Lung (tissue), 12 donors: ENCODE measurements around the gene LONP2. TPM values are rescaled to one million over a fixed set of nuclear protein-coding genes. Genes with fewer than 3 reads are reported as not detected.

Source experiments
- ATAC-seq: fragments of 200-7000 bp; cut with Tn5 transposase; one replicate; pipeline ENCODE4 v1.9.1; 2020; ENCODE audit warnings: moderate number of reproducible peaks; ENCODE audit not compliant: insufficient read depth, low FRiP score
- DNase-seq, 3 donors: peaks; one replicate each; pipeline ENCODE4 v3.0.0-alpha.2; 2013 to 2017
- H3K27ac ChIP-seq, 2 donors: one replicate each; pipeline ENCODE4 v1.5.1; 2013; ENCODE audit warnings: mild to moderate bottlenecking in 2 of 2, moderate library complexity in 2 of 2, control low read depth in 1 of 2, inconsistent platforms in 1 of 2, low read depth in 1 of 2, low read length in 1 of 2
- H3K27me3 ChIP-seq, 3 donors: one replicate each; pipeline ENCODE4 v1.5.1; 2013; ENCODE audit warnings: low read length in 2 of 3; ENCODE audit not compliant: control insufficient read depth in 3 of 3, insufficient read depth in 3 of 3
- H3K36me3 ChIP-seq, 4 donors: one replicate each; pipeline ENCODE4 v1.5.1; 2013; ENCODE audit warnings: low read length in 4 of 4, mild to moderate bottlenecking in 1 of 4, moderate library complexity in 1 of 4; ENCODE audit not compliant: control insufficient read depth in 4 of 4, insufficient read depth in 4 of 4
- H3K4me1 ChIP-seq, 5 donors: one replicate each; pipeline ENCODE4 v1.5.1; 2013; ENCODE audit warnings: low read length in 5 of 5, mild to moderate bottlenecking in 2 of 5, moderate library complexity in 1 of 5; ENCODE audit not compliant: control insufficient read depth in 5 of 5, insufficient read depth in 5 of 5
- H3K4me3 ChIP-seq: one replicate; pipeline ENCODE4 v1.5.1; 2013; ENCODE audit warnings: mild to moderate bottlenecking, control low read depth, moderate library complexity
- H3K9ac ChIP-seq, 2 donors: one replicate each; pipeline ENCODE4 v1.5.1; 2013; ENCODE audit warnings: low read length in 2 of 2, control low read depth in 1 of 2; ENCODE audit not compliant: insufficient read depth in 1 of 2
- H3K9me3 ChIP-seq, 4 donors: one replicate each; pipeline ENCODE4 v1.5.1; 2013; ENCODE audit warnings: low read length in 3 of 4, mild to moderate bottlenecking in 1 of 4, moderate library complexity in 1 of 4; ENCODE audit not compliant: control insufficient read depth in 4 of 4, insufficient read depth in 3 of 4
- WGBS, 2 donors: extraction: QIAGEN DNeasy Blood & Tissue Kit; methylation state at CpG; one replicate each; pipeline ENCODE4 v1.1.7; 2013; 5-methylcytosine and 5-hydroxymethylcytosine counted together
- polyA plus RNA-seq, 2 donors: library from polyadenylated mRNA; stranded (reverse); fragments of 200-250 nt; gene quantifications; one replicate each; pipeline ENCODE4 v1.2.1, GENCODE V29; 2013
- total RNA-seq, 2 donors: library from RNA; depleted of rRNA in 1 of 2; stranded (reverse); fragments of >200 nt in 1 of 2; gene quantifications; one replicate each; pipeline ENCODE4 v1.2.1, GENCODE V29; 2014 to 2021
- TF ChIP-seq, protein P1 (sequence below): IDR thresholded peaks from 2 replicates; pipeline ENCODE4 v1.5.1; 2012; ENCODE audit warnings: mild to moderate bottlenecking; ENCODE audit errors: control extremely low read depth, extremely low read depth
- donor health status: control.
- donor health status: control.
- donor health status: Bipolar disorder and iron deficiency.
- donor health status: healthy.
- donor health status: DM: yes; HTN: yes; CAD: no.

The LONP2 gene
- total and polyA plus RNA-seq, 4 donors = 20.7 to 81.5 (median 46.1) TPM

DNA sequence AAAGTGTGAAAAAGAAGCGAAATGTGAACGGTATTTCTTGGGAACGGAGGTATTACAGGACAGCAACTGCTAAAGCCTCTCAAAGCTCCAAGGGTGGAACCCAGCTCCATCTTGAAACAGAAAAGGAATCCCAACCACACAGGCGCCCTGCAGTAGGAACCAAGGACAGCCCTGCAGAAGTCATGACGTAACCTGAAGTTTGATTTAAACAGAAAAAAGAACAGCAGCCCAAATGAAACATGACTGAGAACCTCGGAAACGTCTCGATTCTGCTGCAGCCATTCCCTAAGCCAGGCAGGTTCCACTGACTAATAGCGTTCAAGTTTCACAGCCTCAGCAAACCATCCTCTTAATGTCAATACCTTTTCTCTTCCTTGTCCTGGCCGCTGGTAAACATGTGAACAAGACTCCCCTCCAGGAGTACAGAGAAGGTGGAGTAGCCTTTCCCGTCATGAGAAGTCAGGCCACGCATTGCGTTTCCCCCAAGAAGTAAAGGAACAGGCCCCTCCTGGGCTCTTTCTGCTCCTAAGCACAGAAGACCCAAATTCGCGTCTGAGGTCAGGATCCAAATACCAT, 121.0 kb downstream of the LONP2 start:
- Histone ChIP-seq H3K27me3 (no peaks in the 10 kb centered on the region), H3K4me3 (no peak overlapping the region), H3K9me3 (no peaks in the 10 kb centered on the region), H3K4me1 (peaks cover 12 to 33% (median 15%) of the 10 kb centered on the region in 5 donors), H3K27ac (peak overlapping the region; percentile 78 to 92), H3K9ac (peak overlapping the region; percentile 3 to 8), H3K36me3 (peaks cover 0 to 12% (median 5%) of the 10 kb centered on the region in 4 donors)
- DNase-seq (no peak), ATAC-seq (no peak)
- 50 to 64% methylated on average over 15 of the region's 15 CpGs for WGBS, 2 donors
- TF ChIP-seq, protein P1, sequence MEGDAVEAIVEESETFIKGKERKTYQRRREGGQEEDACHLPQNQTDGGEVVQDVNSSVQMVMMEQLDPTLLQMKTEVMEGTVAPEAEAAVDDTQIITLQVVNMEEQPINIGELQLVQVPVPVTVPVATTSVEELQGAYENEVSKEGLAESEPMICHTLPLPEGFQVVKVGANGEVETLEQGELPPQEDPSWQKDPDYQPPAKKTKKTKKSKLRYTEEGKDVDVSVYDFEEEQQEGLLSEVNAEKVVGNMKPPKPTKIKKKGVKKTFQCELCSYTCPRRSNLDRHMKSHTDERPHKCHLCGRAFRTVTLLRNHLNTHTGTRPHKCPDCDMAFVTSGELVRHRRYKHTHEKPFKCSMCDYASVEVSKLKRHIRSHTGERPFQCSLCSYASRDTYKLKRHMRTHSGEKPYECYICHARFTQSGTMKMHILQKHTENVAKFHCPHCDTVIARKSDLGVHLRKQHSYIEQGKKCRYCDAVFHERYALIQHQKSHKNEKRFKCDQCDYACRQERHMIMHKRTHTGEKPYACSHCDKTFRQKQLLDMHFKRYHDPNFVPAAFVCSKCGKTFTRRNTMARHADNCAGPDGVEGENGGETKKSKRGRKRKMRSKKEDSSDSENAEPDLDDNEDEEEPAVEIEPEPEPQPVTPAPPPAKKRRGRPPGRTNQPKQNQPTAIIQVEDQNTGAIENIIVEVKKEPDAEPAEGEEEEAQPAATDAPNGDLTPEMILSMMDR = no peak

DNA sequence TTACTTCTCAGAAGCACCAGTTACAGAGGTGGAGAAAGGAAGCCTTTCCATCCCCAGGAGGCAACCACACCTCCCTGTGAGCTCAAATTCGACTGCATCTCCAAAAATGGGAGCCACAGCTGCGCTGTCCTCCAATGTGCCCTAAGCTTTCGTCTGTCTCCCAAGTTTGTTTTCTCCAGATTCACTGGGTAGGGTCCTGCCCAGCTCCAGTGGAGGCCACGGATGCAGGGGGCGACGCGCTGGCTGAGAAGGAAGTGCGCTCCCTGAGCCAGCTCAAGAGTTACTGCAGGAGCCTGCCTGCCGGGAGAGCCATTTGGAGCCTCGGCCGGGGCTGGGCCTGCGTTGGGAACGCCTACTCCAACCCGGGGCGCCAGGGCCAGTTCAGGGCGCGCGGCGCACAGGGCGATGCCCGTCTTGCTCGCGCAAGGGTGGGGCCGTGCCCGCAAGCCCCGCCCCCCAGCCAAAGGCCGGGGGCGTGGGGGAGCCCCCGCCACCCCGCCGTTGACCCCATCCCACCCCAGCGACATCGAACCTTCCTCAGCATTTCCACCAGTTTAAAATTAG, 121.6 kb downstream of the LONP2 start:
- H3K9me3 ChIP-seq = no peaks in the 10 kb centered on the region
- peak; percentile 83 to 91 (median 88) for DNase-seq
- H3K36me3 ChIP-seq = peaks cover 0 to 11% (median 5%) of the 10 kb centered on the region in 4 donors
- H3K27ac ChIP-seq = peak overlapping the region; percentile 78 to 92
- peak; percentile 98 for ATAC-seq
- TF ChIP-seq, protein P1 = no peak
- H3K4me1 ChIP-seq = peaks cover 12 to 33% (median 15%) of the 10 kb centered on the region in 5 donors
- 3 to 8% methylated on average over 17 to 33 of the region's 33 CpGs for WGBS, 2 donors
- H3K9ac ChIP-seq = peak overlapping the region; percentile 69
- H3K4me3 ChIP-seq = peak overlapping the region; percentile 58
- no peaks in the 10 kb centered on the region for H3K27me3 ChIP-seq

DNA sequence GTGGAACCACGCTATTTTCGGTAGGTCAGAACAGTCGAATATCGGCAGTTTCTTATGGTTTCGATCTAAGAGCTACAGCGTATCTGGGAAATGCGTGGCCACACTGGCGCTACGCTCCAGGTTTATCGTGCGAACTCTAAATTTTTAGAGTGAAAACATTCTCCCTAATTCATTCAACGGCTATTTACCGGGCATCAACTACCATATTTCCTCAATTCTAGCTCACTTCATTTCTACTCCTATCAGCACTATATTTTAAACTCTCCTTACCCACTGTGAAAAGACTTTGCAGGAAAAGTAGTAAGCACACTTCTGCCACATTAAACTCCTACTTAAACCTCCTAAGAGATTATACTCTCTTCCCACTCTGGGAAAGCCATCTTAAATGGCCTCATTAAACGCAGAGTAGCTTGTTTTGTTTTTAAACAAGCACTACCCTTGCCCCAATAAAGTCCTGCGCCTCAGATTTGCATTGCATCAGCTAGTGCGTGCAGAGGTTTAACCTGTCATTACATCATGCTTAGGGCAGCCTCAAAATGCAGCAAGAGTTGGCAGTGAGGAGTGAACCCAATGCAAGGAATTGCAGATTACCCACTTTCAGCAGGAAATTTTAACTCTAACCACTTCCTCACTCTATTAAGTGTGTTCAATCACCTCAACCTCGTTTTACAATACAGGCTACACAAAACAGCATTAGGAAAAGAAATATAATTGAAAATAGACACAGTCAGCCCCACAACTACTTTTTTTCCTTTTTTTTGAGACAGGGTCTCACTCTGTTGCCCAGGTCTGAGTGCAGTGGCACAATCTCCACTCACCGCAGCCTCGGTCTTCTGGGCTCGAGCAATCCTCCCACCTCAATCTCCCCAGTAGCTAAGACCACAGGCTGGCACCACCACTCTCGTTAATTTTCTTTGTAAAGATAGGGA, 122.3 kb downstream of the LONP2 start:
- Histone ChIP-seq H3K27ac (peak overlapping the region; percentile 78 to 92), H3K9me3 (no peaks in the 10 kb centered on the region), H3K36me3 (peaks cover 0 to 8% (median 4%) of the 10 kb centered on the region in 4 donors), H3K9ac (peak overlapping the region; percentile 69), H3K4me3 (peak overlapping the region; percentile 58), H3K27me3 (no peaks in the 10 kb centered on the region), H3K4me1 (peaks cover 16 to 31% (median 19%) of the 10 kb centered on the region in 5 donors)
- WGBS, 2 donors = 16% methylated on average over 21 of the region's 21 CpGs
- TF ChIP-seq, protein P1 = no peak
- DNase-seq (peak; percentile 46 to 68 (median 65)), ATAC-seq (peak; percentile 36)
